Lower leg skin (tissue), 3 donors: ENCODE measurements around the gene CTSW.

ENCODE experiments used
- CTCF ChIP-seq, 3 donors: fragments of 450-650 bp; IDR thresholded peaks; one replicate each; pipeline ENCODE4 v1.5.1; 2016; ENCODE audit warnings: antibody characterized with exemption in 3 of 3, mild to moderate bottlenecking in 3 of 3, moderate library complexity in 2 of 3
- POLR2A ChIP-seq, 2 donors: fragments of 450-650 bp; IDR thresholded peaks; one replicate each; pipeline ENCODE4 v1.6.1; 2016 to 2017; ENCODE audit warnings: antibody characterized with exemption in 2 of 2, mild to moderate bottlenecking in 1 of 2, moderate library complexity in 1 of 2

- TF ChIP-seq CTCF (IDR thresholded peaks at IDR 0.05): no peak
- TF ChIP-seq POLR2A (IDR thresholded peaks at IDR 0.05): no peak
Measured at GRCh38 chr11:65855927-65856363, 23.7 kb upstream of the CTSW start.
